Measurements from ENCODE around the gene CNKSR3.

The CNKSR3 gene

DNA sequence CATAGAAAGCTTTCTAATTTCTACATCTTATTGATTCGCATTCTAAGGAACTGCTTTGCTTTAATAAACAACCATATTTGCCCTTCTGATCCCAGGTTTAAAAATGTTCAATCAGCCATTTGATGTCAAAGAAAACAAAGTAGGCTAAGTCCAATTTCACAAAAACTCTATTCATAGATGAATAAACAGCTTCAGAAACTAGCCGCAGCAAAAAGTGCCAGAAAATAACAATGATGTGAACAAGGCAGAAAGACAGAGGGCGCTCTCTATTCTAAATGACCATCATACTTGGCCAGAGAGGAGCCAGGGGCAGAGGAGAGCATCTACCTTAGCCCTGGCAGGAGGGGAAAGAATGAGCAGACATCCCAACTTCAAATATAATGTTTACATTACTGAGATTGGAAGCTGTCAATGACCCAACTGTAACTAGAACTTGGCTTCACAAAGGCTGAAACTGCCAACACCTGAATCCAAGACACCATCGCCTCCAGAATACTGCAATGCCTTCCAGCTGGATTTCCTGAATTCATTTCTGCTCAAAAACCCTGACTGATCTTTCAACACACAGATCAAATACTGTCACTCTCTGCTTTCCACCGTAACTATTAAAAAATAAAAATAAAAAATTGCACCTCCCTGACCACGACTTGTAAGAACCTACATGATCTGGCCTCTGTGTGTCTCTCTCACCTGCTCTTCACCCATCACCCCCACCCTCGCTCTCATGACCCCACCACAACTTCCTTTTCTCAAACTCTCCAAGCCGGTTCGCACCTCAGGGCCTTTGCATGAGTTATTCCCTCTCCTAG lies 9.5 kb downstream of the CNKSR3 start:
- DNase-seq: no peak

DNA sequence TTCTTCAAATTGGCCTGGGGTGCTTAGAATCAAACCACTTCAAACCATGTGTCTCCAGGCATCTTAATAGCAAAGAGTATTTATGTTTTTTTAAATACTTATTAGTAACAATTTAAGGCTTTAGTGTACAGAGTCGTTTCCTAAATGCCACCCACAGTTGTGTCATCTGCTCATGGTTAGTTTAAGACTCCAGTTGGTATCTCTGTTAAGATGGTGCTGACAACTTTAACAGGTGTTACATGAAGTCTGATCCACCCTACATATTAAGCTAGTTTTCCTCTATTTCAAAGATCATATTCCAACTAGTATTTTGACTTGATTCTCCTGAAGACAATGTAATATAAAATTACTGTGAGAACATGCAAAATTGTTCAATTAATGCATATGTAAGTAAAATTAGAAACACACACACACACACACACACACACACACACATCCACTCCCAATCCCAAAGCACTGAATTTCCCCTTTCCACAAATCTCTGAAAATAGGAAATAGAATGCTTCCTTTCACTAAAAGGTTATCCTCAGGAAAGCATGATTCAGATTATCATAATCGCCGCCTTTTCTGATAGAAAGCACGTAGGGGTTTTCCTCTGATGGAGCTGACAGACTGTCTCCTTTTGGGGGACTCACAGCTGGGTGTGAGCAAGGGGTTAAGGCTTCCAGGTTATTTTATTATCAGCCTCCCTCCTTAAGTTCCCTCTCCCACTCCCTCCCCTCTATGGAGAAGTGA lies 10.5 kb downstream of the CNKSR3 start:
- DNase-seq: no peak

GRCh38 chr6:154498340-154498934 lies 12.0 kb downstream of the CNKSR3 start:
- DNase-seq: no peak

DNA sequence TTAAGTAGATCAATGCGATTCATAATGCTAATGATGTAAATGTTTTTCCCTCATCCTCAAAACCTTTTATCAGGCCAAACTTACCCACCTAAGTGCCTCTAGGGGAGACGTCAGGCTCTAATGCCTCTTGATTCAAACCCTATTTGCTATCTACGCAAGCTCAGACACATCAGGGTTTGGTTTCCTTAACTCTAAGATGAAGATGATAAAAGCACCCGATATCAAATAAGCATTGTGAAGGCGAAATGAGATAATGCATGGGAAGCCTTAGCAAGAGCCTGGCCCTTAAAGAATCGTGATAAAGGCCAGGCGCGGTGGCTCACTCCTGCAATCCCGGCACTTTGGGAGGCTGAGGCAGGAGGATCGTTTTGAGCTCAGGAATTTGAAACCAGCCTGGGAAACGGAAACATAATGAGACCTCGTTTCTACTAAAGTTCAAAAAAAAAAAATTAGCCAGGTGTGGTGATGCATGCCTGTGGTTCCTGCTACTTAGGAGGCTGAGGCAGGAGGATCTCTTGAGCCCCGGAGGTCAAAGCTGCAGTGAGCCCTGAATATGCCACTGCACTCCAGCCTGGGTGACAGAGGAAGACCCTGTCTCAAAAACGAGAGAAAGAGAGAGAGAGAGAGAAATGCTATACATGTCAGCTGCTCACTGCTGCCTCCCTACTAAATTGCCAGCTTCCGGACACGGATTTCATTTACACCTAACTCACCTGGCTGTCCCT lies 13.5 kb downstream of the CNKSR3 start:
- no peak for DNase-seq

- DNase-seq: no peak
Observed at GRCh38 chr6:154496186-154496585, 14.3 kb downstream of the CNKSR3 start.

DNA sequence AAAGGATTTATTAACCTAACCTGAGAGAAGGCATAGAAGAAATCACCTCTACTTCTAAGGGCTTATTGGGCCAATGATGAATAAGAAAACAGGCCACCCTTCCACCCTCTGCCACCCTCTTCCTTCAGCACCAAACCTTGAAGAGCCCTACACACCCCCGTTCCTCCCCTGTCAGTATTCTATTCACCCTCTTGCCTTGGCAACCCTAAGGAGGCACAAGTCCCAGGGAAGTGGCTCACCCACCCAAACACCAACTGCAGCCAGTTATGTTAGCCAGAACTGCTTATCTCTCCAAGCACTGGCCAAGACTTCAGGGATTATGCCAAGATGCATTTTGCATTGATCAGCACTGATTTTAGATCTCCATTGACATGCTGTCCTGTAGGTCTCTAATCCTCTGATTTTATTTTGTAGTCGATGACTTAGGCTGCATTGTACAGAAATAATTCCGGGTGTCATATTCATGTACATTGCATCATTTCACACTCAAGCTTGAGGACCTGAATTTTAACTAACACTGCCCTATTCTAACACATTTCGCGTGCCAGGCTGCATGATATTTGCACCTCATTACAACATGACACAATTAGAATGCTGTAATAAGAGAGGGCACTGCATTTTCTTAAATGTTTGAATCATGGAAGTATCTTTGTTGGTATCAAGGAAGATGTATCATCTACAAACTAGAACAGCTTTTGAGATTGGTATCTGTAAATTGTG lies 15.7 kb downstream of the CNKSR3 start:
- no peak for DNase-seq

DNA sequence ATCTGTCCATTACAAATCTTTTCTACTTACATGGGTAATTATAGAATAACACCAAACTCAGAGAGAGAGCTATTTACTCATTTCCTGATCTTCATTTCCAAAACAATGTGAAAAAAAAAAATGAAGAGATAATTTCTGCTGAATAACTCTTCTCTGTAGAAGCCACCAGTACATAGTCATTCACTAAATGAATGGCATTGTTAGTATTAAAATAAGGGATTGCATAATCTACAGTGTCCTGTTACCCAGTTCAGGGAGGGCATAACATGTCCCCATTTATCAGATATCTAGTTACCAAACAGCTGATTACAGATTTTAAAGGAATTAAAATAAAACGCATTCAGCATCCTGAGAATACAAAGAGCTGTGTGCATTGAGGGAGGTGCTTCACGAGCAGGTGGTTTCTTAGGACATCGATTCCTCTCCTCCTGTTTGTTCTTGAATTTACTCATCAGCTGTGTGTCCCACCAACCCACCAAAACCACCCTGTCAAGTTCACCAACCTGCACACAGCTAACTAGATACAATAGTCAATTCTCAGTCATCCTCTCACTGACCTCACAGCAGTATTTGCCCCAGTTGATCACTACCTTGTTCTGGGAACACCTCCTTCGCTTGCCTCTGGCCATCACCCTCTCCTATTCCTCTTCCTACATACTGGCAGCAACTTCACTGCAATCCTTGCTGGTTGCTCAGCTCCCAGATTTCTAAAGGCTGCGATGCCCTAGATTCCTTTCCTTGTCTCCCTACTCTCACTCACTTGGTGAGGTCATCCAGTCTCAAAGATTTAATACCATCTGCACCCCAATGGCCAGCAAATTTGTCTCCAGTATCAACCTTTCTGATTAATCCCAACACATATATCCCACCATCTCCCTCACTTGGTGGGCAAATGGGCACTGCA lies 18.7 kb downstream of the CNKSR3 start:
- DNase-seq: no peak

DNA sequence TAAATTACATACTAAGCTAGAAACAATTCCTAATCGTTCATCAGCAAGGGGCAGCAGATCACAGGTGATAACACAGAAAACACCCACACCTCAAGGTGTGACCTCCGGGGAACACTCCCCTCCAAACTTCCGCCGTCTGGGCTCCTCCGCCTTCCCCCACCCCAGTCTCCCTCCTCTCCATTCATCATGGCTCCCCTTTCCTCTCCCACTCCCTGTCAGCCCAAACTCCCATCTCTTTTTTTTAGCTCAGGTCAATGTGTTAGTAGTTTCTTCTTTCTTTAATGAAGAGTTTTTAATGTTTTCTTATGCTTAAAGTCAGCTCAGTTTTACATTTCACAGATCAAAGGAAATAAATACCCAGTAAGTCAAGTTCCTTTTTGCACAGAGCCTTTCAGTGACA lies 20.7 kb downstream of the CNKSR3 start:
- no peak for DNase-seq

DNA sequence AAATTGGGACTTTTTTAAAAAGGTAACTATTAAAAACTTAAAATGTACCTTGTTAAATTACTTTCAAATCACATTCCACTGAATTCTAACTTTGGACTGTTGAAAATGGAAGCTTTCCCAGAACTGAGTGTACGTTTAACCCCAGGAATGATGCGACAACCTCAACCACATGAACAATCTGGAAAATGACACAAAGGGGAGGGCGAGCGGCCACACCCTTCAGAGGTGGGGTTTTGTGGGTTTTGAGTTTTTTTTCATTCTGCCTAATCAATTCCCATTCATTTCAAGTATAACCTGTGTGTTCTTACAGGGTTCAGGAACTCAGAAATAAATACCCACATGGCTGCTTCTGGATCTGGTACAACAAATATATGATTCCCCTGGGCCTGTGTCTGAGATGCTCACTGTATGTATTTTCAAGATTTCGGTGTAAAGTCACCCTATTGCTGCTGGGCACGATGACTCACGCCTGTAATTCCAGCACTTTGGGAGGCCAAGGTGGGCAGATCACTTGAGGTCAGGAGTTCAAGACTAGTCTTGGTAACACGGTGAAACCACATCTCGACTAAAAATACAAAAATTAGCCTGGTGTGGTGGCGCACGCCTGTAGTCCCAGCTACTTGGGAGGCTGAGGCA lies 21.6 kb downstream of the CNKSR3 start:
- DNase-seq: no peak

DNA sequence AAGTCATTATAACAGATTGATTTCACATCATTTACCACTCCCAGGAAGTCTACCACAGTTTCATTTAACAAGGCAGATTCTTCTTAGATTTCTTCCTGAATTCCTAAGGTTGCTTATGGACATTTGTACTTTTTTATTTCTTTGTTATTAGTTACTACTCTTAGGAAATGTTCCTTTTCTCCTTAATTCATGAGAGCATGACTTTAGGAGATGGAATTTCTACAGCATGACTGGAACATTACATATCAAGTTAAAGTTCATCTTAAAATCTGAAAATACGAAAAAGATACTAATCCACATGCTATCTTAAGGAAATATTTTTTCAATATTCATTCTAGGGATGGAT lies 22.3 kb downstream of the CNKSR3 start:
- DNase-seq: no peak

- DNase-seq: peak in 1 of 2 experiments; percentile 59
Observed at GRCh38 chr6:154487367-154488247, 22.9 kb downstream of the CNKSR3 start.

GRCh38 chr6:154485815-154486214 lies 24.7 kb downstream of the CNKSR3 start:
- DNase-seq: no peak

DNA sequence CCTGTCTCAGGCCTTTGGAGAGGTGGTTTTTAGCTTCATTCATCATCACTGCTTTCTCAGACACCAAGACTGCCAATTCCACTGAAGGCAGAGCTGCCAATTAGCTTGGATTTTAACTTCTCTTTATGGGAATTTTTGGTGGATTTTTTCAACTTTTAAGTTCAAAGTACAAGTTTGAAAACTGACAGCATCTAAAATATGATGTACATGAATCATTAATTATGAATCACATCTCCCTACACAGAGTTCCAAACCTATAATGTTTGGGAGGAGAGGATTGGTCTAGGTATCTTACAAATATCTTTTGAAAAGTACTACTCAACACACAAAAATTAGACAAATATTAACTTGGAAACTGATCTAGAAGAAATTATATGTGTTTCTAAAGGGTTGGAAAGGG lies 25.5 kb downstream of the CNKSR3 start:
- DNase-seq: no peak

DNA sequence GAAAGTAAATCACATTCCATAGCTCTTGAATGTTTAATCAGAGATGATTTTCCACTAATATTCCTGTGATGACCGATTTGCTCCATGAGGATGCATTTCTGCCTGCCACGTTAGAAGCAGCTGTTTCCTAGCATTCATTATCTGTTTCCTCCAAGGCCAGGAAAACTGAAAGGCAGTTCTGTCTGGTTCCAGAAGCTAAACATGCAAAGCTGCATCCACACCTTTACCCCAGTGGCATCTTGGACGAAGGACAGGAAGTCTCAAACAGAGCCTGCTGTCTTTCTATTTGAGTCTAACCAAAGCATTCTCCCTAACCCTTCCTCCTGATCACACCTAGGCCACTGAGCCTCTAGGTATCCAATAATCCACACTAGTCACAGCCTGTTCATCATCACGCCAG lies 27.6 kb downstream of the CNKSR3 start:
- no peak for DNase-seq

DNA sequence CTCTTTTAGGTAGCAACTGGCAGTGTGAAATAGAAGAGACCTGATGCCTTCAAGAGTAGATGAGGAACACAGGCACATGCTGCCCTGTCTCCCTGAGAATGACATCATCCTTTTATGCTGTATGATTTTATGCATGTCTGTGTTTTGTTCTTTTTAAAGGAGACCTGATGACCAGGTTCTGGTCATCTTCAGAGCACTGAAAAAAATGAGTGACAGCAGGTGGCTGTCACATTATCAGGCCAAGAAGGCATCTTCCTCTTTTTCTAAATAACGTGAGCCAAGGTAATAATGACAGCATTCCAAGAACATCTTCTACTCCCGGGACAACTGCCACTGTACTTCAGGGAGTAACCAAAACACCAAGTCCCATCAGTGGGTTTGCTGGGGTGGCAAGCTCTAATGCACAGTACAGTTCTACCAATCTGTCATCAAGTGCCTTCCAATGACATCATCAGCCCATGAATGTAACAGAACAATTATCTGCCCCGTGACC lies 28.9 kb downstream of the CNKSR3 start:
- DNase-seq: no peak

DNA sequence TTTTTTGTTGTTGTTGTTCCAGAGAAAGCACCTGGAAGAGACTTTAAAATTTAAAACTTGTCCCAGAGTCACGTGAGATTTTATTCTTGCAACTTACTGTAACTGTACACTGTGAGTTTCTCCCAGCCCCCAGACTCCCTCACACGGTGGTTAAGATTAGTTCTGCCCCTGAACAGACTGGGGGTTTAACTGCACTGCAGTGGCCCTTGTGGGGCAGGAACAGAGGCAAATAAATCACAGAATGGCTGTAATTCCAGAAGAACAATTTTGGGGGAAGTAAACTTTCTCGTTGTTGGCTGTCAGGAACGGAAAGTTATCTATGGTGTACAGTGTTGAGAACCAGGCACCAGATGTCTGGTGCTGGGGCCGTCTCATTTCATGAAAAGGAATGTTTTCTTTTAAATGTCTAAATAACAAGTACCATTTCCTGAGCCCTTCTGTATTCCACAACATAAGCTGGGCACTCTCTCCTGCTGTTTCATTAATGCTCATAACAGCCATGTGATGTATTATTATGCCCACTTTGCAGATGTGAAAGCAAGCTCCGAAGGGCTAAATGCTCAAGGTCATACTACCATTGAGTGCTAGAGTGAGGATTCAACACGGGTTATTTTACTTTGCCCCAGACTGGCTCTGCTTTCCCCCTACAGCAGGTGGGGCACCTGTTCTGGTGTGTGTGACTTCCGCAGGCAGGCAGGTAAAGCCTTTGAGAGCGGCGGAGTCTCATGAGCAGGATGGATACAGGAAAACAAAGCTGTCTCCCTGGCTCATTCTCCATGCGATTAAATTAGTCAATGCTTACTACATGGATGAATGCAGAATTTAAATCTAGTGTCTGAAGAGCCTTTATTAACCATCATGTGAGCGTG lies 30.5 kb downstream of the CNKSR3 start:
- no peak for DNase-seq

- DNase-seq: no peak
Observed at GRCh38 chr6:154479351-154479769, 31.1 kb downstream of the CNKSR3 start.

- no peak for DNase-seq
Observed at GRCh38 chr6:154478701-154479060, 31.8 kb downstream of the CNKSR3 start.
